IPS DF 6.9 (cell line): ENCODE measurements around the gene POU3F3.

Experiments used
- DNase-seq: peaks from one replicate; pipeline ENCODE4 v3.0.0-alpha.2; 2013; ENCODE audit warnings: low read depth, low spot score
- H3K27ac ChIP-seq: one replicate; pipeline ENCODE4 v1.5.1; 2013; ENCODE audit warnings: low read length, control low read depth
- H3K27me3 ChIP-seq: 2 replicates; pipeline ENCODE4 v1.6.1; 2013; ENCODE audit warnings: mild to moderate bottlenecking, low read length; ENCODE audit not compliant: control insufficient read depth, insufficient read depth
- H3K36me3 ChIP-seq: 2 replicates; pipeline ENCODE4 v1.6.1; 2013; ENCODE audit warnings: low read length; ENCODE audit not compliant: control insufficient read depth, insufficient read depth
- H3K4me1 ChIP-seq: 2 replicates; pipeline ENCODE4 v1.6.1; 2013; ENCODE audit warnings: low read length; ENCODE audit not compliant: control insufficient read depth, insufficient read depth
- H3K4me3 ChIP-seq: 2 replicates; pipeline ENCODE4 v1.5.1; 2013; ENCODE audit warnings: mild to moderate bottlenecking, low read length
- H3K9me3 ChIP-seq: 2 replicates; pipeline ENCODE4 v1.6.1; 2013; ENCODE audit warnings: low read length, inconsistent platforms; ENCODE audit not compliant: control insufficient read depth, insufficient read depth
- WGBS: extraction: QIAGEN DNeasy Blood & Tissue Kit; methylation state at CpG from one replicate; pipeline ENCODE4 v1.1.7; 2013; ENCODE audit warnings: mixed read lengths, missing lambda C conversion rate; ENCODE audit not compliant: insufficient read length, insufficient coverage; 5-methylcytosine and 5-hydroxymethylcytosine counted together

The POU3F3 gene

GRCh38 chr2:104867813-104868504 lies 14.0 kb downstream of the POU3F3 start:
- peaks cover 10% of the 10 kb centered on the region for H3K4me1 ChIP-seq
- no peak for DNase-seq

GRCh38 chr2:104868505-104868866 lies 14.6 kb downstream of the POU3F3 start:
- Histone ChIP-seq H3K4me3 (no peak overlapping the region), H3K36me3 (no peaks in the 10 kb centered on the region), H3K27ac (no peak overlapping the region), H3K9me3 (no peaks in the 10 kb centered on the region), H3K4me1 (peaks cover 10% of the 10 kb centered on the region), H3K27me3 (peaks cover 88% of the 10 kb centered on the region)
- no CpG with 5 or more reads among the region's 4 CpGs for WGBS
- no peak for DNase-seq

More at GRCh38 chr2:104867813-104868504, 14.0 kb downstream of the POU3F3 start:
- no peak overlapping the region for H3K27ac ChIP-seq
- peaks cover 92% of the 10 kb centered on the region for H3K27me3 ChIP-seq
- no CpG with 5 or more reads among the region's 33 CpGs for WGBS
- no peaks in the 10 kb centered on the region for H3K9me3 ChIP-seq
- H3K4me3 ChIP-seq: no peak overlapping the region
- H3K36me3 ChIP-seq: no peaks in the 10 kb centered on the region

DNA sequence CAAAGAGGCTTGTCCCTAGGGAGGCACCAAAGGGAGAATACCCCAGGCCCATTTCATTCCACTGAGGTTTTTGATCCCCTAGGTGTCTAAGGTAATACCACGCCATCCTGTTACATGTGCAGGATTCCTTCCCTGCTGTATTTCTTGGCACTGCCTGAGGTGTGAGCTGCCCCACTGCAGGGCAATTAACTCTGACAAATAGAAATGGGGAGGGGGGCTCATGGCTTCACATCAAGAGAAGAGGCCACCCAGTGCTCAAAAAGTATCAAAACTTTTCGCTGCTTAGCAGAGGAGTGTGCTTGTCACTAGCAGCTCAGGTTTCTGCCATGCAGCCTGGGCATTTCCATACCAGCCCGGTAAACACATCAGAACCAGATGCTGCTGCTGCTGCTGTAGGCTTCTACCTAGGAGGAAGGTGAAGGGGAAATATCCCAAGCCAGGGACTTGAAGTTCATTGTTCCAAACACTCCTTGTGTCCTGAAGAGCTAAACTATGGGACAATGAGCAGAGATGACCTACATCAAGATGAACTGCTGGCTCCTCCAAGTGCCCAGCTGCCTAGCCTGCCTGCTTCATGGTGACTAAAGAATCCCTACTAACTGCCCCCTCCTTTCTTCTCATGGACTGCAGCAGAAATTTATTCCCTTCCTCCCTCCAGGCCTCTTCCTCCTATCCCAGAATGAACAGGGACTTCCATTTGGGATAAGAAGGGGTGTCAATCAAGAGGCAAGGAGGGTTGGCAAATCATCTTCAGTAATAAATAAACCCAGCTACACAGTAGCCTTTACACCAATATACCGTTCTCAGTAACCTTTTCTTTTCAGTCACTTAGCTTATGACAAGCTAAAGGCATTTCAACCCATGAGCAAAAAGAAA lies 16.4 kb downstream of the POU3F3 start:
- Histone ChIP-seq H3K27me3 (peaks cover 81% of the 10 kb centered on the region), H3K4me3 (no peak overlapping the region), H3K27ac (no peak overlapping the region), H3K4me1 (peaks cover 10% of the 10 kb centered on the region), H3K9me3 (no peaks in the 10 kb centered on the region), H3K36me3 (no peaks in the 10 kb centered on the region)
- DNase-seq: no peak
- no CpG with 5 or more reads among the region's 4 CpGs for WGBS

GRCh38 chr2:104871649-104871971 lies 17.7 kb downstream of the POU3F3 start:
- H3K27ac ChIP-seq: no peak overlapping the region
- no CpG with 5 or more reads among the region's 8 CpGs for WGBS
- no peaks in the 10 kb centered on the region for H3K36me3 ChIP-seq
- H3K9me3 ChIP-seq: no peaks in the 10 kb centered on the region
- H3K4me3 ChIP-seq: peak overlapping the region; percentile 78; the same call in 1 of the 2 replicates
- H3K27me3 ChIP-seq: peaks cover 68% of the 10 kb centered on the region
- DNase-seq: no peak
- H3K4me1 ChIP-seq: peaks cover 9% of the 10 kb centered on the region

- DNase-seq: no peak
- Histone ChIP-seq H3K36me3 (no peaks in the 10 kb centered on the region), H3K9me3 (no peaks in the 10 kb centered on the region), H3K4me3 (peak overlapping the region; percentile 78; the same call in 1 of the 2 replicates), H3K4me1 (peaks cover 5% of the 10 kb centered on the region; the same call in 1 of the 2 replicates), H3K27me3 (peaks cover 62% of the 10 kb centered on the region), H3K27ac (no peak overlapping the region)
- no CpG with 5 or more reads among the region's 65 CpGs for WGBS
Observed at GRCh38 chr2:104871972-104872865, 18.3 kb downstream of the POU3F3 start.

DNA sequence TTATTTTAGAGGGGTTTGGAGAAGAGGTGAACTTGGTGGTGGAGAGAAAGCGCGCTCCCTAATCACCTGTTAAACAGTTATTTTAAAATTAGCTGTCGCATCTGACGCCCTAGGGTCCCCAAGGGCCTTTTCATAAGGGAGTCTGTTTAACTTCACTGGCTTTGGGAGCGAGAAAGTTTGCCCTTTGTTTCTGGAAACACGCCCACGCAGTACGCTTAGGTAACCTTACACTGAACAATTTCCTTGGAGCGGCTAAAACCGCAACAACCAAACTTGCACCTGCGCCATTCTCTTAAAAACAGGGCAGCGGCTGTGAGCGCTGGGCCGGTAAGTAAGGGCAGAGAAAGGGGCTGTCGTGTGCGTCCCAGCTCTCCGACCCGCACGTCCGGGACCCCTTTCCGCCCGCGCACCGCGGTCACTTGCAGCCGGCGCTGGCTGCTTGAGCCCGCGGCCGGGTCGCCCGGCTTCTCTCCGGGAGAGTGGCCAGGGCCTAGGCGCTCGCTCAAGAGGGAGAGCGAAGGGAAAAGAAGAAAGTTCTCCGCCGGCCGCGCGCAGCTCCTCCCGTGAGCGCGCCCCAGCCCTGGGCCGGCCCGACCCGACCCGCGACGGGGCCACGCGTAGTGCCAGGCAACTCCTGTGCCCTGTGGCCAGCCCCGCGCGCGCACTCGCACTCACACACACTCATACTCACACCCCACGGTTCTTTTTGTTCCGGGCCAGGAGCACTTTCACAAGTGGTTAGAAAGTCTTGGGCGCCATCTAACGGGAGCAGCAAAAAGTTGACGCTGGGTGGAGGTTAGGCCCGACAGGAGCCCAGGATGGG lies 19.2 kb downstream of the POU3F3 start:
- Histone ChIP-seq H3K27me3 (peaks cover 54% of the 10 kb centered on the region), H3K36me3 (no peaks in the 10 kb centered on the region), H3K9me3 (no peaks in the 10 kb centered on the region), H3K27ac (no peak overlapping the region), H3K4me3 (peak overlapping the region; percentile 78; the same call in 1 of the 2 replicates), H3K4me1 (peaks cover 4% of the 10 kb centered on the region; the same call in 1 of the 2 replicates)
- no CpG with 5 or more reads among the region's 63 CpGs for WGBS
- no peak for DNase-seq

DNA sequence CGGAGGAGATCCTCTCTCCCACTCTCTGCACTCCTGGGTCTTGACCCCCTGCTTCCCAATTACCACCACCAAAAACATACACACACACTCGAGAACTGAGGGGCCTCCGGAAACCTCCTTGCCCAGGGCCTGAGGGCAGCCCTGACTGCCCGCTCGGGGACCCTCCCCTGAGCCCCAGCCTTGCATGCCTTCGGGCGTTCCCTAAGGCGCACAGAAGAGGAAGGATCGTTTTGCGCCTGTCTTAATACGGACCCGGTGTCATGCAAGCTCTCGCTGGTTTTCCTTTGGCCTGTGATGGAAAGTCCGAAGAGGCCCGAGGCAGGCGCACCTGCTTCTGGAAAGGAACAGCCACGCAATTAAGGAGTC lies 19.8 kb downstream of the POU3F3 start:
- no CpG with 5 or more reads among the region's 17 CpGs for WGBS
- H3K4me3 ChIP-seq: peak overlapping the region; percentile 78; the same call in 1 of the 2 replicates

DNA sequence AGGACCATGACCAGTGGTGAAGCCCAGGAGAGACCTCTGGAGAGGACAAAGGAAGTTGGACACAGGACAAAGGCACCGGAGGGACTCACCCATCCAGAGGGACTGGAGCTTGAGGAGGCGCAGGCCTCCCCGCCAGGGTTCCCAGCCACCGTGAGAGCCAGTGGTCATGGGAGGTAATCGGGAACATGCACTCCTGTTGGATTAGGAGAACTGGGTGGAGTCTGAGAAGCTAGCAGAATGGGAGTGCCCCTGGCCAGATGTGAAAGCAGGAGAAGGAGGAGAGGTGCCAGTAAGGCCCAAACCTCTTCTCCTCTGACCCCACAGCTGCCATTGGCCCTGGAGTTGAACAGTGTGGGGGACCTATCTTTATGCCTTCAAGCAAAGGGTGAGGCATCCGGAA lies 20.3 kb downstream of the POU3F3 start:
- WGBS: no CpG with 5 or more reads among the region's 6 CpGs
- DNase-seq: no peak

More for the DNA sequence above, 19.8 kb downstream of the POU3F3 start:
- H3K36me3 ChIP-seq: no peaks in the 10 kb centered on the region
- no peak overlapping the region for H3K27ac ChIP-seq
- DNase-seq: no peak
- peaks cover 48% of the 10 kb centered on the region for H3K27me3 ChIP-seq
- 0 out of 2 replicates have a peak, but pooled peaks cover 3% of the 10 kb centered on the region for H3K4me1 ChIP-seq
- no peaks in the 10 kb centered on the region for H3K9me3 ChIP-seq

DNA sequence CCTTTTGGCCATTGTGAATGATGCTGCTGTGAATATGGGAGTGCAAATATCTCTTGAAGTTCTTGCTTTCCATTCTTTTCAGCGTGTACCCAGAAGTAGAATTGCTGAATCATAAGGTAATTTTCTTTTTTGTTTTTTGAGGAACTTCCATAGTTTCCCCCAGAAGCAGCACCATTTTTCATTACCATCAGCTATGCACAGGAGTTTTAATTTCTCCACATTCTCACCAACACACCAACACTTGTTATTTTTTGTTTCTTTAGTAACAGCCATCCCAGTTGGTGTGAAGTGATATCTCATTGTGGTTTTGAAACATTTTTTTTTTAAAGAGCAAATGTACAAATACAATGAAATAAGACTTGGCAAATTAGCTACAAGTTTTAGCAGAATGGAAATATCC lies 21.3 kb downstream of the POU3F3 start:
- Histone ChIP-seq H3K9me3 (no peaks in the 10 kb centered on the region), H3K36me3 (no peaks in the 10 kb centered on the region), H3K27ac (no peak overlapping the region), H3K4me3 (no peak overlapping the region), H3K27me3 (peaks cover 32% of the 10 kb centered on the region), H3K4me1 (0 out of 2 replicates have a peak, but pooled peaks cover 3% of the 10 kb centered on the region)
- DNase-seq: no peak
- no CpG with 5 or more reads among the region's 1 CpG for WGBS

More for the DNA sequence above, 20.3 kb downstream of the POU3F3 start:
- no peak overlapping the region for H3K4me3 ChIP-seq
- H3K27ac ChIP-seq: no peak overlapping the region
- no peaks in the 10 kb centered on the region for H3K9me3 ChIP-seq
- peaks cover 42% of the 10 kb centered on the region for H3K27me3 ChIP-seq
- no peaks in the 10 kb centered on the region for H3K36me3 ChIP-seq
- 0 out of 2 replicates have a peak, but pooled peaks cover 3% of the 10 kb centered on the region for H3K4me1 ChIP-seq
